Hematopoietic multipotent progenitor cell treated with erythropoietin and hydrocortisone succinate and interleukin-3 and kit ligand, for 17 days (in vitro differentiated cells): ENCODE data around the gene OMG.
"Not testable (repeated sequence)": the region's sequence is repeated elsewhere in the genome, so short reads cannot be mapped to it uniquely, and the experiment has no call there.

Experiments
- DNase-seq: peaks from one replicate; pipeline ENCODE4 v3.0.0-alpha.2; 2015; ENCODE audit warnings: low spot score

Gene OMG

GRCh38 chr17:31297090-31297489 is at the start of gene OMG:
OMG (minus strand) TSS chr17:31297239; CDS start chr17:31296331, 908 bp downstream.
- no peak for DNase-seq

GRCh38 chr17:31345191-31345747 is 48.2 kb upstream of the OMG start:
- DNase-seq, result not testable (repeated sequence)

- DNase-seq, result no peak
These were observed 43.0 kb upstream of the OMG start for GRCh38 chr17:31339906-31340661.

- DNase-seq, result no peak
These were observed 32.2 kb upstream of the OMG start for GRCh38 chr17:31329221-31329620.

- DNase-seq, result no peak
These were observed 31.1 kb upstream of the OMG start for GRCh38 chr17:31328160-31328535.

GRCh38 chr17:31327534-31328159 is 30.6 kb upstream of the OMG start:
- no peak for DNase-seq

- DNase-seq, result no peak
These were observed 26.5 kb upstream of the OMG start for GRCh38 chr17:31323551-31323950.

- DNase-seq, result no peak
These were observed 24.9 kb upstream of the OMG start for GRCh38 chr17:31321966-31322365.

GRCh38 chr17:31321481-31321880 is 24.4 kb upstream of the OMG start, which contains the start of gene EVI2A:
EVI2A (minus strand) TSS chr17:31321622; CDS start chr17:31319013, 2,609 bp downstream.
- no peak for DNase-seq

- no peak for DNase-seq
These were observed 23.8 kb upstream of the OMG start for GRCh38 chr17:31320791-31321190.

GRCh38 chr17:31320241-31320640 is 23.2 kb upstream of the OMG start:
- no peak for DNase-seq

GRCh38 chr17:31318851-31319661 is 22.0 kb upstream of the OMG start:
- DNase-seq, result no peak

- DNase-seq, result no peak
These were observed 21.3 kb upstream of the OMG start for GRCh38 chr17:31318298-31318801.

- no peak for DNase-seq
These were observed 17.7 kb upstream of the OMG start for GRCh38 chr17:31314782-31315100.

GRCh38 chr17:31313982-31314781 is 17.1 kb upstream of the OMG start, which contains the start of gene EVI2B:
EVI2B (minus strand) TSS chr17:31314054; CDS start chr17:31305609, 8,445 bp downstream.
- DNase-seq, result no peak

- not testable (repeated sequence) for DNase-seq
These were observed 15.2 kb upstream of the OMG start for GRCh38 chr17:31312223-31312622.

GRCh38 chr17:31311526-31311925 is 14.5 kb upstream of the OMG start:
- DNase-seq, result no peak

GRCh38 chr17:31310886-31311285 is 13.8 kb upstream of the OMG start:
- DNase-seq, result no peak

GRCh38 chr17:31310260-31310659 is 13.2 kb upstream of the OMG start:
- no peak for DNase-seq

GRCh38 chr17:31309556-31309955 is 12.5 kb upstream of the OMG start:
- no peak for DNase-seq
